B cell (primary cell): Measurements from ENCODE around the gene TCEAL8. TPM values are rescaled to one million over a fixed set of nuclear protein-coding genes. Genes with fewer than 3 reads are reported as not detected.
"Not testable (repeated sequence)": the region's sequence is repeated elsewhere in the genome, so short reads cannot be mapped to it uniquely, and the experiment has no call there.

ENCODE experiments used
- ATAC-seq: fragments of 200-7000 bp; cut with Tn5 transposase; one replicate; pipeline ENCODE4 v1.10.0; 2021; ENCODE audit warnings: low read depth, mild to moderate bottlenecking, moderate number of reproducible peaks, moderate library complexity
- CTCF ChIA-PET: fragments of 350-600 bp; sonication (Branson Sonifier 250); formaldehyde crosslinking; loops from one replicate; lab custom pipeline; 2021; ENCODE audit warnings: antibody characterized with exemption, inconsistent platforms; lab: Charles Lee
- POLR2A ChIA-PET: fragments of 350-600 bp; sonication (Branson Sonifier 250); formaldehyde crosslinking; loops from one replicate; lab custom pipeline; 2021; ENCODE audit warnings: antibody characterized with exemption; lab: Charles Lee
- DNase-seq: peaks from one replicate; pipeline ENCODE4 v3.0.0; 2013
- H2AFZ ChIP-seq: 2 replicates; pipeline ENCODE4 v1.6.1; 2012; ENCODE audit warnings: mild to moderate bottlenecking, low read depth, low read length; ENCODE audit not compliant: insufficient read depth, poor library complexity, severe bottlenecking
- H3K27ac ChIP-seq, 2 donors: 1 replicate in 1 of 2; 2 replicates in 1 of 2; pipeline ENCODE4 v1.5.1; 2012 to 2013; ENCODE audit warnings: low read length in 2 of 2, mild to moderate bottlenecking in 2 of 2, moderate library complexity in 1 of 2
- H3K27me3 ChIP-seq, 4 experiments: fragments of 200-600 bp in 1 of 4; sonication (generic) in 1 of 4; replicated peaks in 1 of 4; 1 replicate in 2 of 4; 2 replicates in 2 of 4; pipeline versions ENCODE4 v1.6.1 to v1.7.0; 2013 to 2016; ENCODE audit warnings: low read length in 3 of 4, mild to moderate bottlenecking in 2 of 4, mixed read lengths in 1 of 4, moderate library complexity in 1 of 4; ENCODE audit not compliant: insufficient read depth in 4 of 4, control insufficient read depth in 3 of 4; ENCODE audit errors: control extremely low read depth in 1 of 4
- H3K36me3 ChIP-seq, 2 experiments: replicated peaks in 1 of 2; 1 replicate in 1 of 2; 2 replicates in 1 of 2; pipeline versions ENCODE4 v1.6.1 to v1.7.1; 2013; ENCODE audit warnings: low read length in 1 of 2; ENCODE audit not compliant: insufficient read depth in 2 of 2, control insufficient read depth in 1 of 2; ENCODE audit errors: control extremely low read depth in 1 of 2, extremely low read depth in 1 of 2
- H3K4me1 ChIP-seq, 2 donors: fragments of 200-600 bp in 1 of 2; sonication (generic) in 1 of 2; 1 replicate in 1 of 2; 2 replicates in 1 of 2; pipeline versions ENCODE4 v1.5.1 to v1.6.1; 2013 to 2017; ENCODE audit warnings: low read length in 2 of 2; ENCODE audit not compliant: control insufficient read depth in 2 of 2, insufficient read depth in 2 of 2
- H3K4me2 ChIP-seq: replicated peaks from 2 replicates; pipeline ENCODE3; 2012; ENCODE audit warnings: mild to moderate bottlenecking, low read depth, low read length; ENCODE audit not compliant: poor library complexity, severe bottlenecking
- H3K4me3 ChIP-seq, 5 experiments: fragments of 200-600 bp in 1 of 5; sonication (generic) in 1 of 5; 1 replicate in 3 of 5; 2 replicates in 2 of 5; pipeline versions ENCODE4 v1.5.1 to v1.7.0; 2011 to 2016; ENCODE audit warnings: low read length in 4 of 5, mild to moderate bottlenecking in 4 of 5, low read depth in 2 of 5, control low read depth in 1 of 5, moderate library complexity in 1 of 5; ENCODE audit not compliant: insufficient read depth in 1 of 5; ENCODE audit errors: control extremely low read depth in 1 of 5, extremely low read depth in 1 of 5
- H3K79me2 ChIP-seq: fragments of 200-600 bp; sonication (generic); one replicate; pipeline ENCODE4 v1.6.0; 2016; ENCODE audit warnings: low read length; ENCODE audit not compliant: control insufficient read depth, insufficient read depth
- H3K9ac ChIP-seq: fragments of 200-600 bp; sonication (generic); 2 replicates; pipeline ENCODE4 v1.6.1; 2017; ENCODE audit warnings: mild to moderate bottlenecking, low read length, moderate library complexity
- H3K9me3 ChIP-seq, 3 donors: one replicate each; pipeline versions ENCODE4 v1.6.1 to v1.7.1; 2013; ENCODE audit warnings: low read length in 2 of 3; ENCODE audit not compliant: control insufficient read depth in 2 of 3, insufficient read depth in 1 of 3; ENCODE audit errors: control extremely low read depth in 1 of 3
- H4K20me1 ChIP-seq: 2 replicates; pipeline ENCODE4 v1.6.0; 2012; ENCODE audit warnings: mild to moderate bottlenecking, low read length; ENCODE audit not compliant: insufficient read depth, control insufficient read depth, poor library complexity, severe bottlenecking
- H3K27ac Mint-ChIP-seq: one replicate; pipeline ENCODE4 v1.8.0; 2021; ENCODE audit warnings: mixed read lengths
- H3K27me3 Mint-ChIP-seq: one replicate; pipeline ENCODE4 v1.8.0; 2021; ENCODE audit warnings: mixed read lengths
- H3K4me1 Mint-ChIP-seq: one replicate; pipeline ENCODE4 v1.8.0; 2021; ENCODE audit warnings: mixed read lengths
- H3K4me3 Mint-ChIP-seq: one replicate; pipeline ENCODE4 v1.8.0; 2021; ENCODE audit warnings: mixed read lengths
- H3K9me3 Mint-ChIP-seq: one replicate; pipeline ENCODE4 v1.8.0; 2022; ENCODE audit warnings: mixed read lengths; ENCODE audit not compliant: insufficient read depth
- CTCF ChIP-seq: fragments of 200-600 bp; IDR thresholded peaks from one replicate; pipeline ENCODE4 v1.8.0; 2022; ENCODE audit warnings: antibody characterized with exemption, mild to moderate bottlenecking
- EZH2 ChIP-seq: IDR thresholded peaks from 2 replicates; pipeline ENCODE4 v1.6.1; 2012; ENCODE audit warnings: borderline replicate concordance, low read depth, mild to moderate bottlenecking, moderate library complexity, low read length; ENCODE audit not compliant: insufficient read depth, poor library complexity, severe bottlenecking
- WGBS: methylation state at CpG from one replicate; pipeline ENCODE4 v1.1.5; 2013; ENCODE audit warnings: missing lambda C conversion rate; ENCODE audit not compliant: insufficient coverage; 5-methylcytosine and 5-hydroxymethylcytosine counted together
- intact Hi-C: fragments of 100-400 bp; cut with micrococcal nuclease; formaldehyde crosslinking; loops from one replicate; pipeline ENCODE4 v1.10.0; 2022
- polyA plus RNA-seq: library from polyadenylated mRNA; depleted of rRNA; stranded (reverse); fragments of >200 nt; gene quantifications from 2 replicates; pipeline ENCODE4 v1.2.3, GENCODE V29; 2012
- total RNA-seq, 2 donors: library from RNA; stranded (reverse); fragments of 120-200 nt in 1 of 2; gene quantifications; 1 replicate in 1 of 2; 2 replicates in 1 of 2; pipeline versions ENCODE4 v1.2.3 to v1.2.4, GENCODE V29; 2013 to 2022

The TCEAL8 gene
- total and polyA plus RNA-seq, 2 donors (not counting 1 experiment from before 2014, with no cell fraction given): 4.1 to 17.5 TPM

- no CpG with 5 or more reads among the region's 1 CpG for WGBS
- Mint-ChIP-seq H3K27ac (no peak overlapping the region), H3K27me3 (peaks cover 2% of the 10 kb centered on the region), H3K9me3 (no peaks in the 10 kb centered on the region), H3K4me3 (no peak overlapping the region), H3K4me1 (no peaks in the 10 kb centered on the region)
- DNase-seq (no peak), ATAC-seq (no peak)
- H3K36me3 ChIP-seq: no peaks in the 10 kb centered on the region
- ChIA-PET POLR2A (no interaction called here), CTCF (no interaction called here)
- H3K9ac ChIP-seq: no peak overlapping the region
- TF ChIP-seq CTCF (no peak), EZH2 (no peak)
- H3K4me3 ChIP-seq: no peak overlapping the region
- H2AFZ ChIP-seq: no peak overlapping the region
- intact Hi-C loops: no loop called here
- no peaks in the 10 kb centered on the region for H4K20me1 ChIP-seq
- H3K27me3 ChIP-seq: no peaks in the 10 kb centered on the region
- no peaks in the 10 kb centered on the region for H3K4me1 ChIP-seq
- H3K79me2 ChIP-seq: no peaks in the 10 kb centered on the region
- no peaks in the 10 kb centered on the region for H3K9me3 ChIP-seq
- H3K4me2 ChIP-seq: no peak overlapping the region
- no peak overlapping the region for H3K27ac ChIP-seq
Measured at GRCh38 chrX:103234869-103235268, 20.1 kb downstream of the TCEAL8 start.

- no peaks in the 10 kb centered on the region for H3K4me1 Mint-ChIP-seq
- TF ChIP-seq EZH2: no peak
- TF ChIP-seq CTCF: no peak
- Histone ChIP-seq H2AFZ (no peak overlapping the region), H3K9ac (no peak overlapping the region), H3K27me3 (no peaks in the 10 kb centered on the region), H3K27ac (no peak overlapping the region), H3K4me2 (no peak overlapping the region), H3K79me2 (no peaks in the 10 kb centered on the region), H3K36me3 (no peaks in the 10 kb centered on the region), H4K20me1 (no peaks in the 10 kb centered on the region), H3K4me3 (no peak overlapping the region), H3K4me1 (no peaks in the 10 kb centered on the region), H3K9me3 (no peaks in the 10 kb centered on the region)
- no peak for ATAC-seq
- WGBS: 90% methylated on average over 2 of the region's 2 CpGs
- H3K27ac Mint-ChIP-seq: no peak overlapping the region
- no peak for DNase-seq
- ChIA-PET POLR2A (no interaction called here), CTCF (no interaction called here)
- no peak overlapping the region for H3K4me3 Mint-ChIP-seq
- no peaks in the 10 kb centered on the region for H3K9me3 Mint-ChIP-seq
- H3K27me3 Mint-ChIP-seq: peaks cover 2% of the 10 kb centered on the region
- intact Hi-C loops: no loop called here
Measured at GRCh38 chrX:103233263-103233662, 21.7 kb downstream of the TCEAL8 start.

DNA sequence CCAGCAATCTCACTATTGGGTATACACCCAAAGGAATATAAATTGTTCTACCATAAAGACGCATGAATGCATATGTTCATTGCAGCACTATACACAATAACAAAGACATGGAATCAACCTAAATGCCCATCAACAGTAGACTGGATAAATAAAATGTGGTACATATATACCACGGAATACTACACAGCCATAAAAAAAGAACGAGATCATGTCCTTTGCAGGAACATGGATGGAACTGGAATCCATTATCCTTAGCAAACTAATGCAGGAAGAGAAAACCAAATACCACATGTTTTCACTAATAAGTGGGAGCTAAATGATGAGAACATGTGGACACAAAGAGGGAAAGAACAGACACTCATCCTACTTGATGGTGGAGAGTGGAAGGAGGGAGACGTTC is 29.0 kb downstream of the TCEAL8 start:
- CTCF ChIA-PET, H3K9ac ChIP-seq, DNase-seq, H3K4me3 ChIP-seq, POLR2A ChIA-PET, H3K9me3 ChIP-seq, H3K27ac ChIP-seq, H3K4me3 Mint-ChIP-seq, H3K9me3 Mint-ChIP-seq, H3K4me1 ChIP-seq, ATAC-seq, H4K20me1 ChIP-seq, H3K79me2 ChIP-seq, H3K27me3 Mint-ChIP-seq, H3K36me3 ChIP-seq, H3K4me1 Mint-ChIP-seq, H3K4me2 ChIP-seq, intact Hi-C loops, H2AFZ ChIP-seq, H3K27ac Mint-ChIP-seq, H3K27me3 ChIP-seq: not testable (repeated sequence)
- WGBS: no CpG with 5 or more reads among the region's 4 CpGs
